IMR-90 (cell line): ENCODE results near the gene EPSTI1. TPM values are rescaled to one million over a fixed set of nuclear protein-coding genes. Genes with fewer than 3 reads are reported as not detected.

Experiments used
- ATAC-seq: fragments of 200-7000 bp; cut with Tn5 transposase; 2 replicates; pipeline ENCODE4 v1.9.1; 2020; ENCODE audit warnings: low read depth, mild to moderate bottlenecking, moderate library complexity
- BruUV-seq: library from RNA; stranded (reverse); fragments of 400-500 nt; replicated peaks from 2 replicates; lab custom pipeline; 2021; lab: Mats Ljungman, UMichigan
- CTCF ChIA-PET: fragments of 300-600 bp; formaldehyde crosslinking; extraction: SDS; loops from one replicate; lab custom pipeline; 2021; ENCODE audit warnings: antibody characterized with exemption; lab: Yijun Ruan, JAX
- POLR2A ChIA-PET: fragments of 300-600 bp; sonication (Branson Sonifier 250); formaldehyde crosslinking; loops from one replicate; lab custom pipeline; 2022; ENCODE audit warnings: antibody characterized with exemption; ENCODE audit not compliant: unreplicated experiment; lab: Charles Lee
- DNase-seq: peaks from one replicate; pipeline ENCODE4 v3.0.0; 2013
- H2AFZ ChIP-seq: replicated peaks from 2 replicates; pipeline ENCODE3; 2013; ENCODE audit warnings: low read length, mild to moderate bottlenecking; ENCODE audit not compliant: poor library complexity
- H2AK5ac ChIP-seq: 2 replicates; pipeline ENCODE4 v1.6.1; 2013; ENCODE audit warnings: low read depth, low read length, inconsistent platforms
- H2AK9ac ChIP-seq: replicated peaks from 2 replicates; pipeline ENCODE3; 2013; ENCODE audit warnings: mild to moderate bottlenecking, low read depth, low read length, moderate library complexity; ENCODE audit not compliant: poor library complexity
- H2BK120ac ChIP-seq: 2 replicates; pipeline ENCODE4 v1.6.1; 2013; ENCODE audit warnings: low read depth, low read length, inconsistent platforms
- H2BK15ac ChIP-seq: 3 replicates; pipeline ENCODE4 v1.6.1; 2013; ENCODE audit warnings: low read depth, low read length, inconsistent platforms
- H2BK20ac ChIP-seq: 2 replicates; pipeline ENCODE4 v1.6.1; 2013; ENCODE audit warnings: low read depth, mild to moderate bottlenecking, inconsistent platforms, low read length, moderate library complexity
- H2BK5ac ChIP-seq: 2 replicates; pipeline ENCODE4 v1.6.1; 2013; ENCODE audit warnings: mild to moderate bottlenecking, low read depth, low read length, inconsistent platforms; ENCODE audit not compliant: poor library complexity, severe bottlenecking
- H3K14ac ChIP-seq: replicated peaks from 2 replicates; pipeline ENCODE4 v1.6.1; 2013; ENCODE audit warnings: low read depth, low read length, inconsistent platforms
- H3K18ac ChIP-seq: 2 replicates; pipeline ENCODE4 v1.6.1; 2013; ENCODE audit warnings: low read depth, low read length, control low read depth
- H3K23ac ChIP-seq: 2 replicates; pipeline ENCODE4 v1.6.1; 2013; ENCODE audit warnings: low read depth, low read length, inconsistent platforms
- H3K27ac ChIP-seq: 2 replicates; pipeline ENCODE4 v1.5.1; 2013; ENCODE audit warnings: mild to moderate bottlenecking, control low read depth, low read length; ENCODE audit not compliant: insufficient read depth
- H3K27me3 ChIP-seq: 2 replicates; pipeline ENCODE4 v1.6.1; 2013; ENCODE audit warnings: low read length; ENCODE audit not compliant: control insufficient read depth, insufficient read depth
- H3K36me3 ChIP-seq: 2 replicates; pipeline ENCODE4 v1.6.1; 2013; ENCODE audit warnings: low read length, mixed read lengths; ENCODE audit not compliant: control insufficient read depth, insufficient read depth
- H3K4ac ChIP-seq: 2 replicates; pipeline ENCODE4 v1.6.1; 2013; ENCODE audit warnings: low read depth, low read length, inconsistent platforms
- H3K4me1 ChIP-seq: 2 replicates; pipeline ENCODE4 v1.6.1; 2013; ENCODE audit warnings: low read length, mixed read lengths; ENCODE audit not compliant: control insufficient read depth, insufficient read depth
- H3K4me2 ChIP-seq: 2 replicates; pipeline ENCODE4 v1.6.1; 2013; ENCODE audit warnings: low read depth, mild to moderate bottlenecking, control low read depth, low read length, moderate library complexity
- H3K4me3 ChIP-seq: 2 replicates; pipeline ENCODE4 v1.5.1; 2013; ENCODE audit warnings: low read depth, mild to moderate bottlenecking, control low read depth, low read length, moderate library complexity; ENCODE audit not compliant: insufficient read depth
- H3K56ac ChIP-seq: 2 replicates; pipeline ENCODE4 v1.6.1; 2013; ENCODE audit warnings: low read length, inconsistent platforms; ENCODE audit not compliant: insufficient read depth; ENCODE audit errors: extremely low read depth
- H3K79me1 ChIP-seq, 2 experiments: 2 replicates each; pipeline ENCODE4 v1.6.1; 2013; ENCODE audit warnings: low read length in 2 of 2, inconsistent platforms in 1 of 2, low read depth in 1 of 2
- H3K9ac ChIP-seq: 2 replicates; pipeline ENCODE4 v1.6.1; 2013; ENCODE audit warnings: low read depth, low read length, control low read depth
- H3K9me1 ChIP-seq: 2 replicates; pipeline ENCODE4 v1.6.1; 2013; ENCODE audit warnings: low read length, inconsistent platforms; ENCODE audit not compliant: insufficient read depth
- H3K9me3 ChIP-seq: 2 replicates; pipeline ENCODE4 v1.6.1; 2013; ENCODE audit warnings: low read length; ENCODE audit not compliant: control insufficient read depth, insufficient read depth
- H4K20me1 ChIP-seq: 2 replicates; pipeline ENCODE4 v1.6.1; 2013; ENCODE audit warnings: low read length, inconsistent platforms; ENCODE audit not compliant: insufficient read depth
- H4K5ac ChIP-seq: 2 replicates; pipeline ENCODE4 v1.6.1; 2013; ENCODE audit warnings: mild to moderate bottlenecking, low read depth, low read length, control low read depth
- H4K8ac ChIP-seq, 2 experiments: 2 replicates each; pipeline ENCODE4 v1.6.1; 2013; ENCODE audit warnings: low read depth in 2 of 2, low read length in 2 of 2, control low read depth in 1 of 2, inconsistent platforms in 1 of 2
- H4K91ac ChIP-seq: 2 replicates; pipeline ENCODE4 v1.6.1; 2013; ENCODE audit warnings: low read depth, low read length, inconsistent platforms; ENCODE audit not compliant: insufficient read depth
- CTCF ChIP-seq: conservative IDR thresholded peaks from 2 replicates; pipeline ENCODE4 v1.5.1; 2012; ENCODE audit warnings: mild to moderate bottlenecking, low read depth, low read length, improper control_type of control experiment
- MAFK ChIP-seq: IDR thresholded peaks from 2 replicates; pipeline ENCODE4 v1.6.1; 2012; ENCODE audit warnings: low read depth, low read length, improper control_type of control experiment
- MAZ ChIP-seq: IDR thresholded peaks from 2 replicates; pipeline ENCODE4 v1.6.1; 2012; ENCODE audit warnings: low read depth, mild to moderate bottlenecking, low read length, improper control_type of control experiment, moderate library complexity, borderline replicate concordance
- NFE2L2 ChIP-seq: fragments of 150-350 bp; IDR thresholded peaks from 2 replicates; pipeline ENCODE4 v1.6.1; 2016; ENCODE audit warnings: low read depth, mild to moderate bottlenecking, low read length
- WGBS, 2 experiments: methylation state at CpG; one replicate each; pipeline versions ENCODE4 v1.1.5 to v1.1.7; 2013; ENCODE audit warnings: missing lambda C conversion rate in 2 of 2; ENCODE audit not compliant: insufficient read length in 1 of 2; ENCODE audit errors: extremely low coverage in 2 of 2; 5-methylcytosine and 5-hydroxymethylcytosine counted together
- dilution Hi-C: fragments of 300-500 bp; cut with HindIII; formaldehyde crosslinking; loops from one replicate; pipeline ENCODE4 v1.14.3; 2018; ENCODE audit warnings: low sequenced_read_pairs; ENCODE audit not compliant: unreplicated experiment
- in situ Hi-C: fragments of 300-500 bp; cut with MboI; formaldehyde crosslinking; loops from 3 replicates; pipeline ENCODE4 v1.14.3; 2019; ENCODE audit warnings: low sequenced_read_pairs, inconsistent platforms, mixed read lengths
- intact Hi-C: fragments of 100-400 bp; cut with micrococcal nuclease; formaldehyde crosslinking; loops from 2 replicates; pipeline ENCODE4 v1.10.0; 2022
- polyA plus RNA-seq, 3 experiments: library from polyadenylated mRNA; depleted of rRNA; stranded (reverse); fragments of >200 nt; gene quantifications; 2 replicates each; pipeline ENCODE4 v1.2.3, GENCODE V29; 2012; ENCODE audit warnings: low replicate concordance in 1 of 3
- total RNA-seq: library from RNA; depleted of rRNA; stranded (reverse); fragments of >200 nt; gene quantifications from 2 replicates; pipeline ENCODE4 v1.2.3, GENCODE V29; 2012
- TF ChIP-seq, protein P1 (sequence below): fragments of 150-350 bp; IDR thresholded peaks from 2 replicates; pipeline ENCODE4 v1.6.1; 2017; ENCODE audit warnings: mild to moderate bottlenecking, antibody characterized with exemption, low read length, low read depth

Gene EPSTI1
- total and polyA plus RNA-seq, 2 of the 4 experiments (the other 2 are of a cell fraction) = 0.90 to 1.6 TPM

- POLR2A ChIA-PET = no interaction called here
- no peaks in the 10 kb centered on the region for H3K4me1 ChIP-seq
- no peaks in the 10 kb centered on the region for H4K20me1 ChIP-seq
- H3K36me3 ChIP-seq = no peaks in the 10 kb centered on the region
- H3K9me3 ChIP-seq = 0 out of 2 replicates have a peak, but pooled peaks cover 1% of the 10 kb centered on the region
- H4K5ac ChIP-seq = no peak overlapping the region
- H3K18ac ChIP-seq = no peak overlapping the region
- in situ Hi-C loops (no loop called here), dilution Hi-C loops (no loop called here), intact Hi-C loops (no loop called here)
- H3K4ac ChIP-seq = no peak overlapping the region
- no TSS peak for BruUV-seq
- no peak for DNase-seq
- ATAC-seq = no peak
- no peak overlapping the region for H3K56ac ChIP-seq
- no peak overlapping the region for H2BK5ac ChIP-seq
- no peaks in the 10 kb centered on the region for H3K9me1 ChIP-seq
- H2BK120ac ChIP-seq = no peak overlapping the region
- CTCF ChIA-PET = interaction anchor here (0.9 kb wide), 1 partner anchor 23 kb away, joined by 3 read pairs; no protein-coding TSS in a partner anchor
- H3K79me1 ChIP-seq = no peaks in the 10 kb centered on the region
- no peak overlapping the region for H3K4me3 ChIP-seq
- WGBS, 2 experiments = no CpG with 5 or more reads among the region's 2 CpGs
- no peak overlapping the region for H2AFZ ChIP-seq
- H3K23ac ChIP-seq = no peak overlapping the region
- TF ChIP-seq MAZ (no peak), NFE2L2 (no peak), CTCF (no peak), MAFK (no peak)
- TF ChIP-seq, protein P1, sequence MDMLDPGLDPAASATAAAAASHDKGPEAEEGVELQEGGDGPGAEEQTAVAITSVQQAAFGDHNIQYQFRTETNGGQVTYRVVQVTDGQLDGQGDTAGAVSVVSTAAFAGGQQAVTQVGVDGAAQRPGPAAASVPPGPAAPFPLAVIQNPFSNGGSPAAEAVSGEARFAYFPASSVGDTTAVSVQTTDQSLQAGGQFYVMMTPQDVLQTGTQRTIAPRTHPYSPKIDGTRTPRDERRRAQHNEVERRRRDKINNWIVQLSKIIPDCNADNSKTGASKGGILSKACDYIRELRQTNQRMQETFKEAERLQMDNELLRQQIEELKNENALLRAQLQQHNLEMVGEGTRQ = no peak
- H2AK9ac ChIP-seq = no peak overlapping the region
- H3K14ac ChIP-seq = no peak overlapping the region
- H3K4me2 ChIP-seq = no peak overlapping the region
- H4K8ac ChIP-seq = no peak overlapping the region
- H2BK20ac ChIP-seq = no peak overlapping the region
- H3K27ac ChIP-seq = no peak overlapping the region
- H2AK5ac ChIP-seq = no peak overlapping the region
- H2BK15ac ChIP-seq = no peak overlapping the region
- no peak overlapping the region for H3K9ac ChIP-seq
- H4K91ac ChIP-seq = no peak overlapping the region
- H3K27me3 ChIP-seq = peaks cover 2% of the 10 kb centered on the region; the same call in 1 of the 2 replicates
Measured at GRCh38 chr13:42859760-42860159, 132.3 kb downstream of the EPSTI1 start.
